AG04449 (cell line): ENCODE measurements around the gene DENND1A.

Source experiments
- CTCF ChIA-PET: fragments of 350-600 bp; formaldehyde crosslinking; extraction: SDS; loops from one replicate; lab custom pipeline; 2021; ENCODE audit warnings: antibody characterized with exemption; lab: Yijun Ruan, JAX
- POLR2A ChIA-PET: fragments of 400-600, 350-600 bp; formaldehyde crosslinking; extraction: SDS; loops from one replicate; lab custom pipeline; 2020; ENCODE audit warnings: antibody characterized with exemption, inconsistent platforms; lab: Yijun Ruan, JAX
- DNase-seq: peaks from one replicate; pipeline ENCODE4 v3.0.0-alpha.2; 2010; ENCODE audit warnings: low read depth, low spot score
- H3K4me3 ChIP-seq: 2 replicates; pipeline ENCODE4 v1.5.1; 2011; ENCODE audit warnings: low read depth, mild to moderate bottlenecking, control low read depth, low read length
- CTCF ChIP-seq: IDR thresholded peaks from one replicate; pipeline ENCODE4 v1.5.1; 2011; ENCODE audit warnings: mild to moderate bottlenecking, moderate library complexity, low read length, control low read depth, inconsistent platforms; ENCODE audit not compliant: insufficient read depth; ENCODE audit errors: missing control alignments

Gene DENND1A

DNA sequence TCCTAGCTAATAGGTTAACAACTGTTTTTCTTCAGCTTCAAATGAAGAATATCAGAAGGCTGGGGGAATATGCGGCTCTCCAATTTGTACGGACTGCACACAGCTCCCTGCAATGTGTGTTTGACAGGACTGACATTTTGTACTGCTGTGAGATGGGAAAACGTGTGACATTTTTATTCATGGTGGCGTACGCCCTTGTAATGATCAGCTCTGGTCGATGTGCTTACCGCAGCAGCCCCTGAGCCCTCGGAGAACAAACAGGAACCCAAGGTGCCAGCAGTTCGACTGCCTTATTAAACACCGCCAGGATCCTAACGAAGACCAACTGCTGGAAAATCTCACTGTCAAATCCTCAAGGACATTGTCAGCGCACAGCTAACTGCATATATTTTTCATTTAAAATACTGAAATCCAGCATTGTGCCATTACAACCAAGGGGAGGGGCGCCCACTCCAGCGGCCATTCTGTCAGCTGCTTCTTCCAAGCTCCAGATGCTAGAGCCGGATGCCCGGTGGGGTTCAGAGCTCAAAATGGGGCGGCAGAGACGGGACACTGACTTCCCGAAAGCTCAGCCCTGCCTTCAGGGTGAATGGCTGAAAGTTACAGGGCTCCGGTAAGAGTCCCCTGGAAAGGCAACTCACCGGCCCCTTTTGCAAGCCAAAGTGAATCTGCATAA is 507.2 kb downstream of the DENND1A start:
- POLR2A ChIA-PET: no interaction called here
- TF ChIP-seq CTCF: no peak
- CTCF ChIA-PET: interaction anchor here (0.9 to 1.1 kb wide), 2 partner anchors 13 to 616 kb away, joined by 3 read pairs; no protein-coding TSS in a partner anchor
- no peak for DNase-seq
- H3K4me3 ChIP-seq: no peak overlapping the region

DNA sequence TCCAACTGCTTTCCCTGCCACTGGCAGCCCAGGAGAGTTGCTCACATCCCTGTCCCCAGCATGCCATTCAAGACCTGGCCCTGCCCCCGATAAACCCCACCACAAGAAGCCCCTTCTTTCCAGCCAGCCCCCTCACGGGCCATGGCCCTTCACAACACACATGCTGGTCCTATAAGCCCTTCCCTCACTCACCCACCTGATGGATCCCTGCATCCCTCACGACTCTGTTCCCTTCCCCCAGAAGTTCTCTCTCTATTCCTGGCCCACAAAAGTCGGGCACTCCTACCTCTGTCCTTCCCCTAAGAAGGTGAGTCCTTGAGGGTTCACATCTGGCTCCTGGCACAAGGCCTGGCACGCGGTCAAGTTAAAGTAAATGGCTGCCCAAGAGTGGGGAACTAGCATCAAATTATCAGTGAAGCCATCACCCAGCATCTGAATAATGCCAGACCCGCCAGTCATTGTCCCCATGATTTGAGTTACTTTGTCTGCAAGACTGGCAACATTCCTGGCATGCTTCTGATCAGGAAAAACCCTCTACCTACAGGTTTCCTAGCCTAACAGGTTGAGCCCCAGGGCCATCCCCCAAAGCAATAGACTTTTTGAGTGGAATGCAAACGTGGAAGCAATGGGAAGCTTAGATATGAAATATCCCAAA is 508.0 kb downstream of the DENND1A start:
- DNase-seq: no peak
- ChIA-PET CTCF (interaction anchor here (0.9 to 1.1 kb wide), 2 partner anchors 12 to 617 kb away, joined by 3 read pairs; no protein-coding TSS in a partner anchor), POLR2A (no interaction called here)
- H3K4me3 ChIP-seq: no peak overlapping the region
- no peak for TF ChIP-seq CTCF

- ChIA-PET CTCF (no interaction called here), POLR2A (no interaction called here)
- H3K4me3 ChIP-seq: no peak overlapping the region
- TF ChIP-seq CTCF: no peak
- no peak for DNase-seq
These were observed 508.7 kb downstream of the DENND1A start for GRCh38 chr9:123421186-123421585.

DNA sequence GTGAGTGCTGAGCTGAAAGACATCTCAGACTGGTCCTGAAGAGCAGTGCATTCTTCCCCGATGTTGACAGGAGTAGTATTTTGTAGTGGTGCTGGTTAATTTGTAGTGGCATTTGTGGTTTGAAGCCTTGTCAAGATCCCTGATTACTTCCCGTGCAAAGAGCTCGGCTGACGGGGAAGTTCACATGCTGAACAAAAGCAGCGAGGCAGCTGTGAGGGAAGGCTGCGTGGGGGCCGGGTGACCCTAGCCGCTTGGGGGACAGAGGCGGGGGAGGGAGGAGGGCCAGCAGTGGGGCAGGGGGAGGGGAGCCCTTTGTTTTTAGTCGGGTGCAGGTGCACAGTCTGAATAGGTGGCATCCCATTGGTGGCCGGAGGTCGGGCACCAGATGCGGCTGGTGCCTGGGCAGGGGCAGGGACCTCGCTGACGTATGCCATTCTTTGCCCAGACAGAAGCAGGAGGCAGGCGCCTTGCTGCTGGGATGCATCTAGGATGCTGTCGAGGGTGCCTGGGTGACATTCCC is 509.3 kb downstream of the DENND1A start:
- no peak overlapping the region for H3K4me3 ChIP-seq
- DNase-seq: no peak
- TF ChIP-seq CTCF: no peak
- POLR2A ChIA-PET: no interaction called here
- CTCF ChIA-PET: no interaction called here

DNA sequence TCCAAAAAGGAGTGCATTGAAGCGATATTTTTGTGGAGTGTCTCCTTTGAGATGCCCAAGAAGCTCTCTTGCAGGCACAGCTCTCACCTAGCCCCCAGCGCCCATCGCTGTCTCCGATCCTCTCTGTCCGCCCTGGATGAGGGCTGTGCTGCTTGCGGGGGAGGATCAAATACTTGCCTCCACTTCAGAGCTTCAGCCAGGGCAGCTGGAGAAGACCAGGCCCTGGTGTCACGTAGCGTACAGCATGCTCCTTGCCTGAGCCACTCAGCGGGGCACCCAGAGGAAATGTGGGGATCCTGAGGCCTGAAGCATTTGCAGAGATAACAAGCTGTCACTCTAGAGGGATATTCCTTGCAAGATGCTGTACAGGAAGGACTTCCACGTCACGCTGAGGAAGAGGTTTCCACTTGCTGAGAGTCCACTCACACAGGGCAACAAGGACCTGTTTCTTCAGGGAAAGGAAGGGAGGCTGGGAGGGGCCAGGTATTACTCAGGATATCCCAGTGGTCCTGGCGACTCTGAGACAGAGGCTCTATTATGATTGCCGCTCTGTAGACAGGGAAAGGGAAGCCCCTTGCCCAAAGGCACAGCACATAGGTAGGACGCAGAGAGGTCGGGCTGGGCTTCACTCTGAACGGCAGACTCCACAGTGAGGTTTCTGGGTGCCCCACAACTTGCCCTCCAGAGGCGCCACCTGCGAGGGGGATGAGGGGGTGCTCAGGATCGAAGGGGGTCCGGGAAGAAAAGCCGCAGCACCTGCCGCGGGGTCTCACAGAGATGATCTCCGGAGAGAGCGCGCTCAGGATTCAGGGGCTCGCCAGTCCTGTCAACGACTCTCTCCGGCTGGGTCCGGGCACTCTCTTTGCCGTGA is 510.0 kb downstream of the DENND1A start:
- CTCF ChIA-PET: no interaction called here
- POLR2A ChIA-PET: no interaction called here
- H3K4me3 ChIP-seq: no peak overlapping the region
- TF ChIP-seq CTCF: no peak
- DNase-seq: no peak
